Neural progenitor cell (in vitro differentiated cells): ENCODE measurements around the gene ARAF. TPM values are rescaled to one million over a fixed set of nuclear protein-coding genes. Genes with fewer than 3 reads are reported as not detected.
"Not testable (repeated sequence)": the region's sequence is repeated elsewhere in the genome, so short reads cannot be mapped to it uniquely, and the experiment has no call there.

Source experiments
- DNase-seq: peaks from one replicate; pipeline ENCODE4 v3.0.0-alpha.2; 2016; ENCODE audit warnings: low spot score
- H2AFZ ChIP-seq: fragments of 200-600 bp; sonication (generic); replicated peaks from 2 replicates; pipeline ENCODE4 v1.6.1; 2016; ENCODE audit warnings: antibody characterized with exemption
- H3F3A ChIP-seq: fragments of 200-600 bp; sonication (generic); 2 replicates; pipeline ENCODE4 v1.6.1; 2016; ENCODE audit warnings: antibody characterized with exemption, low read depth
- H3K27ac ChIP-seq: fragments of 200-600 bp; sonication (generic); 2 replicates; pipeline ENCODE4 v1.5.1; 2016; ENCODE audit warnings: mild to moderate bottlenecking
- H3K27me3 ChIP-seq: fragments of 200-600 bp; sonication (generic); 2 replicates; pipeline ENCODE4 v1.6.1; 2016; ENCODE audit warnings: mild to moderate bottlenecking, moderate library complexity
- H3K36me3 ChIP-seq: fragments of 200-600 bp; sonication (generic); 2 replicates; pipeline ENCODE4 v1.5.1; 2016
- H3K4me1 ChIP-seq: fragments of 200-600 bp; sonication (generic); 2 replicates; pipeline ENCODE4 v1.6.1; 2016; ENCODE audit warnings: mixed run types
- H3K4me2 ChIP-seq: fragments of 200-600 bp; sonication (generic); 2 replicates; pipeline ENCODE4 v1.6.1; 2016
- H3K4me3 ChIP-seq: fragments of 200-600 bp; sonication (generic); 2 replicates; pipeline ENCODE4 v1.5.1; 2016
- H3K79me2 ChIP-seq: fragments of 200-600 bp; sonication (generic); 2 replicates; pipeline ENCODE4 v1.6.1; 2016; ENCODE audit warnings: low read depth
- H3K9ac ChIP-seq: fragments of 200-600 bp; sonication (generic); 2 replicates; pipeline ENCODE4 v1.6.1; 2016
- H3K9me3 ChIP-seq: fragments of 200-600 bp; sonication (generic); 2 replicates; pipeline ENCODE4 v1.5.1; 2016; ENCODE audit warnings: low read depth
- H4K20me1 ChIP-seq: fragments of 200-600 bp; sonication (generic); 2 replicates; pipeline ENCODE4 v1.6.1; 2016; ENCODE audit warnings: low read depth
- H3K27ac Mint-ChIP-seq: 3 replicates; pipeline ENCODE4 v1.8.0; 2021; ENCODE audit warnings: mixed read lengths
- H3K27me3 Mint-ChIP-seq: 2 replicates; pipeline ENCODE4 v1.8.0; 2022; ENCODE audit warnings: low read depth, mild to moderate bottlenecking, inconsistent platforms, moderate library complexity, mixed read lengths; ENCODE audit not compliant: insufficient read depth
- H3K36me3 Mint-ChIP-seq: 3 replicates; pipeline ENCODE4 v1.8.0; 2021; ENCODE audit warnings: mixed read lengths
- H3K4me1 Mint-ChIP-seq: 3 replicates; pipeline ENCODE4 v1.8.0; 2021; ENCODE audit warnings: mixed read lengths
- H3K4me3 Mint-ChIP-seq: 3 replicates; pipeline ENCODE4 v1.8.0; 2021; ENCODE audit warnings: mild to moderate bottlenecking, moderate library complexity, mixed read lengths
- H3K9me3 Mint-ChIP-seq: 3 replicates; pipeline ENCODE4 v1.8.0; 2020; ENCODE audit warnings: mixed read lengths
- CTCF ChIP-seq: fragments of 200-600 bp; sonication (generic); IDR thresholded peaks from 2 replicates; pipeline ENCODE4 v1.5.1; 2017; ENCODE audit warnings: antibody characterized with exemption, mild to moderate bottlenecking
- EZH2 ChIP-seq: fragments of 200-600 bp; sonication (generic); IDR thresholded peaks from 2 replicates; pipeline ENCODE4 v1.6.1; 2017; ENCODE audit warnings: antibody characterized with exemption, mild to moderate bottlenecking, moderate library complexity
- EZH2phosphoT487 ChIP-seq: fragments of 200-600 bp; sonication (generic); IDR thresholded peaks from 2 replicates; pipeline ENCODE4 v1.6.1; 2017; ENCODE audit warnings: antibody characterized with exemption
- total RNA-seq: library from RNA; depleted of rRNA; stranded (reverse); fragments of >200 nt; gene quantifications from 2 replicates; pipeline ENCODE4 v1.2.3, GENCODE V29; 2015; ENCODE audit warnings: low replicate concordance

ARAF gene
- total RNA-seq, result 17.4 and 31.3 TPM in 2 replicates

GRCh38 chrX:47560934-47561658 lies at the start of gene ARAF:
ARAF (plus strand) TSS chrX:47561205; CDS start chrX:47562968, 1,763 bp downstream.
- Histone ChIP-seq H3K79me2 (peaks cover 11% of the 10 kb centered on the region), H3K4me2 (peak within 1 kb of the TSS; percentile 73), H3K9ac (peak within 1 kb of the TSS; percentile 43), H3K9me3 (no peaks in the 10 kb centered on the region), H3K27me3 (no peaks in the 10 kb centered on the region), H3K36me3 (no peaks in the 10 kb centered on the region), H3K4me1 (no peaks in the 10 kb centered on the region), H3F3A (no peaks in the 10 kb centered on the region), H3K27ac (peak within 1 kb of the TSS; percentile 77), H2AFZ (no peak within 1 kb of the TSS), H3K4me3 (peak within 1 kb of the TSS; percentile 59), H4K20me1 (peaks cover 6% of the 10 kb centered on the region)
- TF ChIP-seq EZH2phosphoT487 (no peak), CTCF (no peak), EZH2 (no peak)
- peaks cover 6% of the 10 kb centered on the region for H3K27me3 Mint-ChIP-seq
- H3K4me3 Mint-ChIP-seq, result peak within 1 kb of the TSS; percentile 93
- peak within 1 kb of the TSS; percentile 96 for H3K27ac Mint-ChIP-seq
- peaks cover 15% of the 10 kb centered on the region for H3K9me3 Mint-ChIP-seq
- peak; percentile 96 for DNase-seq
- peaks cover 4% of the 10 kb centered on the region for H3K36me3 Mint-ChIP-seq
- H3K4me1 Mint-ChIP-seq, result peaks cover 22% of the 10 kb centered on the region

- not testable (repeated sequence) for H3K27me3 ChIP-seq, DNase-seq, H3K79me2 ChIP-seq, H3K4me1 ChIP-seq, H3F3A ChIP-seq, H3K36me3 ChIP-seq, H3K9me3 ChIP-seq, H3K9ac ChIP-seq, H4K20me1 ChIP-seq, H3K36me3 Mint-ChIP-seq, H3K27ac Mint-ChIP-seq, H3K27ac ChIP-seq, H3K27me3 Mint-ChIP-seq, H2AFZ ChIP-seq
- Mint-ChIP-seq H3K4me1 (peaks cover 10% of the 10 kb centered on the region), H3K4me3 (peak overlapping the region; percentile 71), H3K9me3 (peaks cover 14% of the 10 kb centered on the region)
- H3K4me2 ChIP-seq, result peak overlapping the region; percentile 62
- peak overlapping the region; percentile 27 for H3K4me3 ChIP-seq
Observed at GRCh38 chrX:47512383-47512782, 48.6 kb upstream of the ARAF start.

- peak overlapping the region; percentile 78 for H3K4me2 ChIP-seq
- not testable (repeated sequence) for H3K27ac ChIP-seq, H3F3A ChIP-seq
Observed at GRCh38 chrX:47513034-47513965, 47.7 kb upstream of the ARAF start.

GRCh38 chrX:47514533-47515235 lies 46.3 kb upstream of the ARAF start:
- Histone ChIP-seq H3K4me1 (no peaks in the 10 kb centered on the region), H3K9ac (no peak overlapping the region), H3K9me3 (no peaks in the 10 kb centered on the region), H3K4me2 (no peak overlapping the region), H3K27me3 (peaks cover 6% of the 10 kb centered on the region), H2AFZ (no peak overlapping the region), H3K36me3 (no peaks in the 10 kb centered on the region), H3K27ac (no peak overlapping the region), H3F3A (no peaks in the 10 kb centered on the region), H3K79me2 (no peaks in the 10 kb centered on the region), H4K20me1 (no peaks in the 10 kb centered on the region), H3K4me3 (no peak overlapping the region)
- no peak for DNase-seq
- TF ChIP-seq EZH2phosphoT487 (no peak), CTCF (no peak), EZH2 (no peak)
- H3K4me1 Mint-ChIP-seq, result peaks cover 10% of the 10 kb centered on the region
- peaks cover 17% of the 10 kb centered on the region for H3K9me3 Mint-ChIP-seq
- no peak overlapping the region for H3K27ac Mint-ChIP-seq
- peak overlapping the region; percentile 39 for H3K4me3 Mint-ChIP-seq
- H3K36me3 Mint-ChIP-seq, result no peaks in the 10 kb centered on the region
- H3K27me3 Mint-ChIP-seq, result peaks cover 8% of the 10 kb centered on the region

More at GRCh38 chrX:47513034-47513965, 47.7 kb upstream of the ARAF start:
- not testable (repeated sequence) for H3K79me2 ChIP-seq, H3K4me1 ChIP-seq, H3K27me3 ChIP-seq, H3K27ac Mint-ChIP-seq, DNase-seq, H3K9me3 ChIP-seq, H3K27me3 Mint-ChIP-seq, H3K36me3 Mint-ChIP-seq, H4K20me1 ChIP-seq, H3K9ac ChIP-seq, H3K36me3 ChIP-seq
- peak overlapping the region; percentile 86 for H3K4me3 Mint-ChIP-seq
- H3K9me3 Mint-ChIP-seq, result peaks cover 15% of the 10 kb centered on the region
- H3K4me1 Mint-ChIP-seq, result peaks cover 10% of the 10 kb centered on the region
- peak overlapping the region; percentile 19 for H2AFZ ChIP-seq
- peak overlapping the region; percentile 46 for H3K4me3 ChIP-seq
